ENCODE results near the gene SUPT3H. TPM values are rescaled to one million over a fixed set of nuclear protein-coding genes. Genes with fewer than 3 reads are reported as not detected.
A peak's percentile ranks its signal among the peaks of the same experiment; 100 is the strongest.

The SUPT3H gene
- total and polyA plus RNA-seq, 2 of the 8 experiments (the other 6 are each of a cell fraction or from before 2014, with no cell fraction given) = 18.8 to 23.0 TPM

- Histone ChIP-seq H2AFZ (ENCODE audit: low read length) (no peak overlapping the region), H3K23me2 (ENCODE audit: low read depth, low read length) (no peaks in the 10 kb centered on the region), H3K79me1 (ENCODE audit: low read depth, low read length) (no peaks in the 10 kb centered on the region), H3K4ac (replicated peaks; ENCODE audit: insufficient read length, low read depth, low read length) (no peak overlapping the region), H4K5ac (ENCODE audit: insufficient read length, low read depth, low read length) (no peak overlapping the region), H3K9ac (replicated peaks in 1 of 4; ENCODE audit: extremely low read depth in 1 of 4, low read depth in 3 of 4, low read length in 3 of 4) (no peak overlapping the region), H4K20me1 (replicated peaks in 1 of 2; ENCODE audit: control insufficient read depth in 1 of 2, insufficient read depth in 2 of 2, low read length in 2 of 2) (no peaks in the 10 kb centered on the region), H2BK12ac (ENCODE audit: low read depth, low read length) (no peak overlapping the region), H3K56ac (replicated peaks; ENCODE audit: insufficient read length, low read depth, low read length) (no peak overlapping the region), H4K91ac (replicated peaks; ENCODE audit: insufficient read length, low read length) (no peak overlapping the region), H2AK5ac (ENCODE audit: low read depth, low read length) (no peak overlapping the region), H3K23ac (ENCODE audit: insufficient read length) (no peak overlapping the region), H3K18ac (ENCODE audit: extremely low read depth, low read length) (no peak overlapping the region), H3K27me3 (replicated peaks in 1 of 4; ENCODE audit: control insufficient read depth in 3 of 4, extremely low read depth in 1 of 4, insufficient read depth in 3 of 4, low read length in 3 of 4) (no peaks in the 10 kb centered on the region), H2BK120ac (replicated peaks; ENCODE audit: low read depth, low read length) (no peak overlapping the region), H3K36me3 (ENCODE audit: control insufficient read depth in 2 of 4, insufficient read depth in 4 of 4, low read length in 3 of 4) (no peaks in the 10 kb centered on the region), H3K79me2 (ENCODE audit: control insufficient read depth in 1 of 2, insufficient read depth in 2 of 2, low read length in 2 of 2) (no peaks in the 10 kb centered on the region), H4K8ac (ENCODE audit: extremely low read depth, insufficient read depth, low read length) (no peak overlapping the region), H3K27ac (ENCODE audit: low read depth, low read length) (no peak overlapping the region), H3K4me3 (ENCODE audit: extremely low read depth in 1 of 4, insufficient read depth in 2 of 4, low read depth in 3 of 4, low read length in 4 of 4) (no peak overlapping the region), H2BK5ac (ENCODE audit: low read depth, low read length) (no peak overlapping the region), H3K9me3 (ENCODE audit: insufficient read depth in 2 of 2, low read depth in 1 of 2, low read length in 1 of 2) (no peaks in the 10 kb centered on the region), H2BK20ac (ENCODE audit: low read length) (no peak overlapping the region), H3K4me1 (replicated peaks in 1 of 4; ENCODE audit: control insufficient read depth in 3 of 4, insufficient read depth in 4 of 4, low read length in 3 of 4) (no peaks in the 10 kb centered on the region; a peak in 2 of 7 replicates), H3K4me2 (ENCODE audit: insufficient read depth in 1 of 2, low read depth in 2 of 2, low read length in 2 of 2) (no peak overlapping the region), H3K14ac (ENCODE audit: insufficient read length) (no peak overlapping the region), H2BK15ac (ENCODE audit: low read length) (no peak overlapping the region)
- no peak for FAIRE-seq
- DNase-seq (ENCODE audit: low read depth in 1 of 2, low spot score in 2 of 2) = no peak
- CTCF ChIA-PET (ENCODE audit: partially characterized antibody) = interaction anchor here (0.7 to 1.5 kb wide), 3 partner anchors 9 to 536 kb away, joined by 3 to 4 read pairs (median 3); no protein-coding TSS in a partner anchor
- no peak for TF ChIP-seq NRF1 (IDR thresholded peaks at IDR 0.05; ENCODE audit: low read depth, low read length)
- TF ChIP-seq CTCF (IDR thresholded peaks at IDR 0.05; ENCODE audit: control extremely low read depth in 1 of 3, insufficient read depth in 1 of 3, low read depth in 1 of 3, low read length in 3 of 3) = 0 out of 4 replicates have a peak, but pooled peaks of 1 of the 3 experiments have one; percentile 4
- POLR2A ChIA-PET (ENCODE audit: partially characterized antibody) = interaction anchor here (0.6 kb wide), 1 partner anchor 732 kb away, joined by 3 read pairs; no protein-coding TSS in a partner anchor
- 95% methylated on average over 3 of the region's 3 CpGs; no CpG with 5 or more reads in 1 of the 2 experiments for WGBS, 2 experiments (ENCODE audit: extremely low coverage in 1 of 2, insufficient coverage in 1 of 2, insufficient read length in 1 of 2, insufficient replicate concordance in 2 of 2, low coverage in 1 of 2, low lambda C conversion rate in 2 of 2, missing lambda C conversion rate in 1 of 2)
These were observed 213.6 kb downstream of the SUPT3H start for GRCh38 chr6:45163952-45164766.
